ENCODE data around the gene ZNF385A.

The ZNF385A gene

GRCh38 chr12:54390668-54391551 is 6.4 kb upstream of the ZNF385A start:
- no peak for DNase-seq

GRCh38 chr12:54390176-54390667 is 5.7 kb upstream of the ZNF385A start:
- no peak for DNase-seq

- DNase-seq, result no peak
Observed at GRCh38 chr12:54389607-54390175, 5.2 kb upstream of the ZNF385A start.

- no peak for DNase-seq
Observed at GRCh38 chr12:54389134-54389508, 4.6 kb upstream of the ZNF385A start.

GRCh38 chr12:54388237-54389133 is 4.0 kb upstream of the ZNF385A start:
- DNase-seq, result no peak

GRCh38 chr12:54387114-54387467 is 2.6 kb upstream of the ZNF385A start:
- DNase-seq, result no peak

GRCh38 chr12:54386403-54387113 is 2.0 kb upstream of the ZNF385A start:
- peak; percentile 33 for DNase-seq

GRCh38 chr12:54385251-54385914 is 850 bp upstream of the ZNF385A start:
- peak; percentile 89 for DNase-seq

GRCh38 chr12:54383041-54383609 is 1.4 kb downstream of the ZNF385A start:
- DNase-seq, result peak; percentile 98

GRCh38 chr12:54381136-54381535 is 3.4 kb downstream of the ZNF385A start:
- DNase-seq, result no peak

GRCh38 chr12:54379398-54380201 is 4.9 kb downstream of the ZNF385A start:
- peak; percentile 93 for DNase-seq

GRCh38 chr12:54378796-54379397 is 5.6 kb downstream of the ZNF385A start:
- peak; percentile 30 for DNase-seq

- DNase-seq, result no peak
Observed at GRCh38 chr12:54377797-54378515, 6.6 kb downstream of the ZNF385A start.

GRCh38 chr12:54377007-54377406 is 7.5 kb downstream of the ZNF385A start:
- no peak for DNase-seq

GRCh38 chr12:54376596-54376995 is 7.9 kb downstream of the ZNF385A start:
- DNase-seq, result no peak

GRCh38 chr12:54375259-54375579 is 9.3 kb downstream of the ZNF385A start:
- no peak for DNase-seq

GRCh38 chr12:54374562-54375258 is 9.8 kb downstream of the ZNF385A start:
- DNase-seq, result no peak

- DNase-seq, result no peak
Observed at GRCh38 chr12:54373649-54374561, 10.6 kb downstream of the ZNF385A start.
